K562 (cell line): ENCODE measurements around the gene PLAAT3. TPM values are rescaled to one million over a fixed set of nuclear protein-coding genes. Genes with fewer than 3 reads are reported as not detected.
A peak's percentile ranks its signal among the peaks of the same experiment; 100 is the strongest.

Experiments used
- ATAC-seq: fragments of 200-7000 bp; cut with Tn5 transposase; 3 replicates; pipeline ENCODE4 v1.9.1; 2020; ENCODE audit warnings: moderate library complexity
- BruUV-seq: library from RNA; stranded (reverse); fragments of 400-500 nt; replicated peaks from 2 replicates; lab custom pipeline; 2021; lab: Mats Ljungman, UMichigan
- CTCF ChIA-PET: fragments of 300-600 bp; formaldehyde crosslinking; extraction: SDS; loops from one replicate; lab custom pipeline; 2021; ENCODE audit warnings: low intra/inter-chr PET ratio; lab: Yijun Ruan, JAX
- POLR2A ChIA-PET: fragments of 300-600, 350-650 bp; sonication (Branson Sonifier 250); formaldehyde crosslinking; extraction: SDS; loops from one replicate; lab custom pipeline; 2021; ENCODE audit warnings: antibody characterized with exemption, inconsistent platforms; lab: Yijun Ruan, JAX
- DNase-seq, 4 experiments: peaks; one replicate each; pipeline versions ENCODE4 v3.0.0 to v3.0.0-alpha.2; 2011 to 2018; ENCODE audit warnings: low spot score in 3 of 4, mixed read lengths in 3 of 4; ENCODE audit errors: extremely low read depth in 1 of 4
- FAIRE-seq: peaks from 2 replicates; lab custom pipeline; 2011; peaks lifted over from hg19 to GRCh38; lab: Jason Lieb, UNC
- H2AFZ ChIP-seq: 2 replicates; pipeline ENCODE4 v1.6.0; 2011; ENCODE audit warnings: low read depth, low read length, control low read depth, inconsistent platforms
- H3K27ac ChIP-seq: fragments of 200-600 bp; 3 replicates; pipeline ENCODE4 v1.8.0; 2011; ENCODE audit warnings: low read depth, mild to moderate bottlenecking, control low read depth, inconsistent platforms, low read length, moderate library complexity, mixed read lengths; ENCODE audit errors: extremely low read depth
- H3K27me3 ChIP-seq, 2 experiments: fragments of 300-600 bp in 1 of 2; 2 replicates in 1 of 2; 3 replicates in 1 of 2; pipeline versions ENCODE4 v1.6.0 to v1.8.0; 2011; ENCODE audit warnings: inconsistent platforms in 2 of 2, low read length in 2 of 2, mild to moderate bottlenecking in 1 of 2, mixed read lengths in 1 of 2, moderate library complexity in 1 of 2; ENCODE audit not compliant: control insufficient read depth in 2 of 2, insufficient read depth in 2 of 2
- H3K36me3 ChIP-seq: fragments of 300-600 bp; 3 replicates; pipeline ENCODE4 v1.8.0; 2011; ENCODE audit warnings: mild to moderate bottlenecking, low read length, inconsistent platforms; ENCODE audit not compliant: control insufficient read depth, insufficient read depth
- H3K4me1 ChIP-seq, 2 experiments: fragments of 200-600 bp in 1 of 2; replicated peaks in 1 of 2; 2 replicates in 1 of 2; 3 replicates in 1 of 2; pipeline versions ENCODE4 v1.5.1 to v1.8.0; 2011; ENCODE audit warnings: inconsistent platforms in 2 of 2, low read length in 2 of 2, mild to moderate bottlenecking in 1 of 2, mixed read lengths in 1 of 2, moderate library complexity in 1 of 2; ENCODE audit not compliant: control insufficient read depth in 2 of 2, insufficient read depth in 2 of 2
- H3K4me2 ChIP-seq: 2 replicates; pipeline ENCODE4 v1.6.1; 2011; ENCODE audit warnings: low read length, control low read depth, inconsistent platforms, mixed read lengths; ENCODE audit not compliant: insufficient read depth
- H3K4me3 ChIP-seq: fragments of 200-600 bp; sonication (generic), shearing (Covaris generic); 2 replicates; pipeline ENCODE4 v1.5.1; 2016; ENCODE audit warnings: control low read depth, inconsistent platforms
- H3K79me2 ChIP-seq: fragments of 200-600 bp; 3 replicates; pipeline ENCODE4 v1.8.0; 2011; ENCODE audit warnings: low read length, inconsistent platforms; ENCODE audit not compliant: control insufficient read depth, insufficient read depth
- H3K9ac ChIP-seq, 2 experiments: 2 replicates each; pipeline versions ENCODE4 v1.6.0 to v1.6.1; 2011; ENCODE audit warnings: low read depth in 2 of 2, low read length in 2 of 2, control low read depth in 1 of 2, inconsistent platforms in 1 of 2, mild to moderate bottlenecking in 1 of 2, mixed read lengths in 1 of 2; ENCODE audit not compliant: insufficient read depth in 1 of 2
- H3K9me1 ChIP-seq: one replicate; pipeline ENCODE4 v1.6.0; 2011; ENCODE audit warnings: inconsistent platforms, mild to moderate bottlenecking, low read length, moderate library complexity; ENCODE audit not compliant: control insufficient read depth, insufficient read depth
- H3K9me3 ChIP-seq: replicated peaks from 2 replicates; pipeline ENCODE4 v1.5.1; 2011; ENCODE audit warnings: low read depth, low read length, inconsistent platforms; ENCODE audit not compliant: control insufficient read depth, insufficient read depth
- H4K20me1 ChIP-seq: replicated peaks from 2 replicates; pipeline ENCODE4 v1.6.1; 2011; ENCODE audit warnings: low read length, inconsistent platforms, mixed read lengths; ENCODE audit not compliant: control insufficient read depth, insufficient read depth
- CC2D1A ChIP-seq: fragments of 450-650 bp; IDR thresholded peaks from 2 replicates; pipeline ENCODE4 v1.6.1; 2017; ENCODE audit warnings: mild to moderate bottlenecking
- DACH1 ChIP-seq: fragments of 450-650 bp; IDR thresholded peaks from 2 replicates; pipeline ENCODE4 v1.6.1; 2018; ENCODE audit not compliant: partially characterized antibody
- DLX4 ChIP-seq: fragments of 250-450 bp; sonication (Bioruptor Pico); IDR thresholded peaks from 2 replicates; pipeline ENCODE4 v1.6.1; 2021; ENCODE audit warnings: mild to moderate bottlenecking
- E2F5 ChIP-seq: sonication (generic); formaldehyde crosslinking; IDR thresholded peaks from 2 replicates; pipeline ENCODE4 v1.8.0; 2022; ENCODE audit warnings: mild to moderate bottlenecking, missing genetic modification reagents
- FOXP4 ChIP-seq: sonication (generic); formaldehyde crosslinking; IDR thresholded peaks from 2 replicates; pipeline ENCODE4 v1.8.0; 2022; ENCODE audit warnings: mild to moderate bottlenecking, missing genetic modification reagents, borderline replicate concordance
- GMEB1 ChIP-seq: fragments of 250-450 bp; sonication (Bioruptor Pico); IDR thresholded peaks from 2 replicates; pipeline ENCODE4 v1.4.0; 2020; ENCODE audit warnings: mild to moderate bottlenecking
- HMG20B ChIP-seq: fragments of 250-450 bp; sonication (Bioruptor Pico); IDR thresholded peaks from 2 replicates; pipeline ENCODE4 v1.5.0; 2021; ENCODE audit warnings: mild to moderate bottlenecking
- LEF1 ChIP-seq: fragments of 450-650 bp; IDR thresholded peaks from 2 replicates; pipeline ENCODE4 v1.6.1; 2016; ENCODE audit warnings: mild to moderate bottlenecking
- PHF21A ChIP-seq: fragments of 450-650 bp; IDR thresholded peaks from 2 replicates; pipeline ENCODE4 v1.6.1; 2017; ENCODE audit warnings: low read depth, borderline replicate concordance
- RREB1 ChIP-seq: fragments of 250-450 bp; sonication (Bioruptor Pico); IDR thresholded peaks from 2 replicates; pipeline ENCODE4 v1.4.0; 2020
- STAT5A ChIP-seq: IDR thresholded peaks from 2 replicates; pipeline ENCODE4 v1.6.1; 2012; ENCODE audit warnings: low read length, inconsistent platforms, borderline replicate concordance
- ZNF217 ChIP-seq: sonication (generic); formaldehyde crosslinking; IDR thresholded peaks from 2 replicates; pipeline ENCODE4 v1.8.0; 2022; ENCODE audit warnings: mild to moderate bottlenecking, missing genetic modification reagents
- ZNF717 ChIP-seq: fragments of 250-450 bp; sonication (Bioruptor Pico); IDR thresholded peaks from 2 replicates; pipeline ENCODE4 v1.5.0; 2021
- WGBS: fragments of 100-300 bp; shearing (Covaris generic); methylation state at CpG from one replicate; pipeline ENCODE4 v1.1.6; 2016; ENCODE audit warnings: low coverage, mixed read lengths; ENCODE audit not compliant: insufficient coverage; ENCODE audit errors: missing lambda C conversion rate; 5-methylcytosine and 5-hydroxymethylcytosine counted together
- in situ Hi-C: fragments of 300-500 bp; cut with MboI; formaldehyde crosslinking; loops from 4 replicates; pipeline ENCODE4 v1.15.0; 2018; ENCODE audit warnings: inconsistent platforms, mixed read lengths
- intact Hi-C: fragments of 100-400 bp; cut with micrococcal nuclease; formaldehyde crosslinking; loops from 2 replicates; pipeline ENCODE4 v1.14.2; 2022
- polyA plus RNA-seq, 8 experiments: library from polyadenylated mRNA; depleted of rRNA in 4 of 8; stranded (reverse) in 5 of 8; unstranded in 3 of 8; fragments of >200 nt; fragmentation: Nextera tagmentation in 2 of 8; fragmentation: Illumina TruSeq in 1 of 8; extraction: Ambion mirVana in 2 of 8; extraction: Trizol in 1 of 8; gene quantifications; 2 replicates each; pipeline versions ENCODE4 v1.2.1 to v1.2.3, GENCODE V29; 2011 to 2014; ENCODE audit warnings: inconsistent platforms in 1 of 8, missing spikeins in 1 of 8
- total RNA-seq, 7 experiments: library from RNA; depleted of rRNA in 6 of 7; stranded (reverse); fragments of >200 nt in 6 of 7; fragmentation: Illumina TruSeq in 2 of 7; extraction: Trizol in 2 of 7; gene quantifications; 2 replicates each; pipeline versions ENCODE4 v1.2.1 to v1.2.3, GENCODE V29; 2011 to 2021; ENCODE audit warnings: low replicate concordance in 1 of 7

The PLAAT3 gene
- total and polyA plus RNA-seq, 9 of the 15 experiments (the other 6 are each of a cell fraction or from before 2014, with no cell fraction given), result 0.80 to 2.7 (median 1.4) TPM

GRCh38 chr11:63554877-63555223 is 59.4 kb downstream of the PLAAT3 start:
- intact Hi-C loops, result no loop called here
- POLR2A ChIA-PET, result interaction anchor here (0.6 kb wide), 1 partner anchor 223 kb away, joined by 4 read pairs; no protein-coding TSS in a partner anchor
- no peak for ATAC-seq
- Histone ChIP-seq H3K9me3 (no peaks in the 10 kb centered on the region), H3K9ac (no peak overlapping the region), H4K20me1 (no peaks in the 10 kb centered on the region), H2AFZ (0 out of 2 replicates have a peak overlapping the region, but pooled peaks have one; percentile 7), H3K27ac (no peak overlapping the region), H3K36me3 (no peaks in the 10 kb centered on the region), H3K79me2 (no peaks in the 10 kb centered on the region), H3K4me1 (peaks cover 0 to 17% of the 10 kb centered on the region in 2 experiments; a peak in 4 of 5 replicates), H3K4me3 (no peak overlapping the region), H3K4me2 (no peak overlapping the region), H3K27me3 (no peaks in the 10 kb centered on the region), H3K9me1 (no peaks in the 10 kb centered on the region)
- 34% methylated on average over 4 of the region's 4 CpGs for WGBS
- CTCF ChIA-PET, result interaction anchor here (0.6 kb wide), 1 partner anchor 365 kb away, joined by 3 read pairs; no protein-coding TSS in a partner anchor
- no peak for FAIRE-seq
- no TSS peak for BruUV-seq
- in situ Hi-C loops, result no loop called here
- no peak for DNase-seq
- TF ChIP-seq PHF21A (no peak), HMG20B (no peak), RREB1 (no peak), DACH1 (no peak), ZNF717 (CRISPR knock-in tag) (no peak), GMEB1 (CRISPR knock-in tag) (no peak), ZNF217 (CRISPR knock-in tag) (no peak), DLX4 (CRISPR knock-in tag) (no peak), CC2D1A (no peak), STAT5A (no peak), E2F5 (no peak), LEF1 (no peak), FOXP4 (CRISPR knock-in tag) (no peak)
